ENCODE results near the gene ABCA2.
A peak's percentile ranks its signal among the peaks of the same experiment; 100 is the strongest.

The ABCA2 gene

DNA sequence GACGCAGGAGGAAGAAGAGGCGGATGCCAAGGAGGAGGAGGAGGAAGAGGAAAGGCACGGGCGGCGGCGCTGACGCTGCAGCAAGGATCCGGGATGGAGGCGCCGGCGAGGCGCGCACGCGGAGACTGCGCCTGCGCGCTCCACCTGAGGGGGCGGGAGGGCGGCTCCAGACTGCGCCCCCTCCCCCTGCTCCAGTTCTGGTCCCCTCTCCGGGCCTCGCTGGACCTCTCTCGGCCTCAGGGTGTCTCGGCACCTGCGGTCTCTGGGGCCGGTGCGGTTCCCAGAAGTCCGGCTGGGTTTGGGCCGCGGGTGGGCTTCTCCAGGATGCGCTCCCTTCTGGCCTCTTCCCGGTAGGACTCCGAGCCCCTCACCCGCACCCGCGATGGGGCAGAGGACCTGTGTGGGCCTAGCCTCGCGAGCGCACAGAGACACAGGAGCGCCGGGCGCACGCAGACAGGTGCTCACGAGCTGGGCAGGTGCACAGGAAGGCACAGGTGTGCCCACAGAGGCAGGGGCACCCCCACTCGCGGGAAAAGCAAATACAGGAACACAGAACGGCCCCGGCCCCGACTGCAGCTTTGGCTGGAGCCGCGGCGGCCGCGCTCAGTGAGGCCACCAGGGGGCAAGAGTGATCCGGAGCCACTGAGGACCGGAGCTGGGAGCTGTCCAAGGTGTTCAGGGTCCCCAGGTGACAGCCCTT lies 18.2 kb upstream of the ABCA2 start, which contains the start of gene NPDC1:
Gene NPDC1, minus strand, starts transcription at position 90 of the 700 bp plus-strand sequence. CDS start 188 bp downstream, outside the sequence.
- no peak for TF ChIP-seq POLR2A (IDR thresholded peaks at IDR 0.05; ENCODE audit: low read length)
- no peak for TF ChIP-seq GATA1 (IDR thresholded peaks at IDR 0.05; ENCODE audit: low read depth, low read length)

DNA sequence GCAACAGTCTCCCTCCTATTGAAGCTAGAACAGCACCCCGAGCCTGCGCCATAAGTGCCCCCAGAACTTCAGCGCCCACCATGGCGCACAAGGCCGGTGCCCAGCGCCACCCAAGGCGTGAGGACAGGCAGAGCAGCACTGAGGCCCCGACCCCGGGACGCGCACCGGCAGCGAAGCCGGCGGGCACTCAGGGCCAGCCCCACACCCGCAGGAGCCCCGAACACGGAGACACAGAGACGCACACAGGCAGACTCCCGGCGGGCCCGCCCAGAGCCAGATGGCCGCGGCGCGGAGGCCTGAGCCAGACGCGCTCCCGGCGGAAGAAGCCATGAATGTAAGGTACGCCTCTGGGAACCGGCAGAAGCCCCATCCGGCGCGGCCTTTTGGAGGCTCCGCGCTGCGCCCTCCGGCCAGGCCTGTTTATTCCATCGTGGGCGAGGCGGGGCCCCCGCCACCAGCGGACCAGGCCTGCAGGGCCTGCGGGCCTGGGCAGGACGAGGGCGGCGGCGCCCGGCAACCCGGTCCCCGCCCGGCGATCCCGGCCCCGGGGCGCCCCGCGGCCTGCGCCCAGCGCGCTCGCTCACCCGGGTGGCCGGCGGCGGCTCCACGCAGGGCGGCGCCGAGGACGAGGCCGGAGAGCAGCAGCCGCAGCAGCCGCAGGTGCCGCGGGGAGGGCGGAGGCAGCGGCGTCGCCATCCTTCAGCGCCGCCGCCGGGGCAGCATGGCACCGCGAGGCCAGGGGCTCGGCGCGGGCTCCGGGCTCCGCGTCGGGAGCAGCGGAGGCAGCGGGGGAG lies 17.5 kb upstream of the ABCA2 start:
- DNase-seq = no peak

More for the DNA sequence above, 18.2 kb upstream of the ABCA2 start, which contains the start of gene NPDC1:
- peak; percentile 71 to 80 for DNase-seq

DNA sequence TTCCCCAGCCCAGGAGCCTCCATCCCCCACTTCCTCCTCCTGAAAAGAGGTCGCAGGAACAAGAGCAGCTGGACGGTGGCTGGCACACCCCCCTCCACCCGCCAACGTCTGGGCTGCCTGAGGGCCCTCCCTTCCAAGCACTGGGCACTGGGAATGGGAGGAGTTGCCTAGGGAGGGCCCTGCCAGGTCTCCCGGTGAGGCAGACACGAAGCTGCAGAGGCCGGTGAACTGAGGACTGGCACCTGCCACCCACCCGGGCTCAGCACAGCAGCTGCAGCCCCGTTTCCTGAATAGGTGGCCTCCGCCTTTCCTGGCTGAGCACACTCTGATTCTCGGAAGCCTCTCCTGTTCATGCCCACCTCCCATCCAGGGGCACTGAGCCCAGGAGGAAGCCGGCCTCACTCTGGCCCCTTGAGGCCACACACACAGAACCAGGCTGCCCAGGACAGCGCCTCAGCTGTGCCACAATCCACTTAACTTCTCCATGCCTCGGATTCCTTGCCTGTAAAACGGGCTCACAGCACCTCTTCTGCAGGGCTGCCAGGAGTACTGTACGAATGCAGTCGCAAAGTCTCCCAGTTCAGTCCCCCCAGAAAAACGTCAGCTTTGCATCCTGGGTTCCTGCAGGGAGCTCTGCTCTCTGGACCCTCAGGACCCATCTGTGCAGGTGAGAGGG lies 16.6 kb upstream of the ABCA2 start:
- no peak for DNase-seq
- TF ChIP-seq POLR2A (IDR thresholded peaks at IDR 0.05; ENCODE audit: low read length) (no peak), GATA1 (IDR thresholded peaks at IDR 0.05; ENCODE audit: low read depth, low read length) (no peak)

More for the DNA sequence above, 17.5 kb upstream of the ABCA2 start:
- TF ChIP-seq POLR2A (IDR thresholded peaks at IDR 0.05; ENCODE audit: low read length) (no peak), GATA1 (IDR thresholded peaks at IDR 0.05; ENCODE audit: low read depth, low read length) (no peak)

DNA sequence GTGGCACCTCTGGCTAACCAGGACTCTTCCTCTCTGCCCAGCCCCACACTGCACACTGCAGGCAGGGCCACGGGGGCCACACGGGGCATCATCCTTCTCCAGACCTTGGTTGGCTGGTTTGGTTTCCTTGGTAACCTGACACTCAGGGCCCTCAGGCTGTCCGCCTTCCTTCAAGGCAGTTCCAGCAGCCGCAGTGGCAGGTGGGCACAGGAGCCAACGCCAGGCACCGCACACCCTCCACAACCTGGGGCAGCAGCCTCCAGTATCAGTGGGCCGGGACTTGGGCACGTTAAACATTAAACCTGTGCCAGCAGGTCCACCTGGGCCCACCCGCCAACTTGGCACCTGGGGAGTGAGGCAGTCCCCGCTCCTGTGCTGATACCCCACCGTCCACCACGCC lies 16.0 kb upstream of the ABCA2 start:
- TF ChIP-seq POLR2A (IDR thresholded peaks at IDR 0.05; ENCODE audit: low read length) (no peak), GATA1 (IDR thresholded peaks at IDR 0.05; ENCODE audit: low read depth, low read length) (no peak)
- DNase-seq = no peak

DNA sequence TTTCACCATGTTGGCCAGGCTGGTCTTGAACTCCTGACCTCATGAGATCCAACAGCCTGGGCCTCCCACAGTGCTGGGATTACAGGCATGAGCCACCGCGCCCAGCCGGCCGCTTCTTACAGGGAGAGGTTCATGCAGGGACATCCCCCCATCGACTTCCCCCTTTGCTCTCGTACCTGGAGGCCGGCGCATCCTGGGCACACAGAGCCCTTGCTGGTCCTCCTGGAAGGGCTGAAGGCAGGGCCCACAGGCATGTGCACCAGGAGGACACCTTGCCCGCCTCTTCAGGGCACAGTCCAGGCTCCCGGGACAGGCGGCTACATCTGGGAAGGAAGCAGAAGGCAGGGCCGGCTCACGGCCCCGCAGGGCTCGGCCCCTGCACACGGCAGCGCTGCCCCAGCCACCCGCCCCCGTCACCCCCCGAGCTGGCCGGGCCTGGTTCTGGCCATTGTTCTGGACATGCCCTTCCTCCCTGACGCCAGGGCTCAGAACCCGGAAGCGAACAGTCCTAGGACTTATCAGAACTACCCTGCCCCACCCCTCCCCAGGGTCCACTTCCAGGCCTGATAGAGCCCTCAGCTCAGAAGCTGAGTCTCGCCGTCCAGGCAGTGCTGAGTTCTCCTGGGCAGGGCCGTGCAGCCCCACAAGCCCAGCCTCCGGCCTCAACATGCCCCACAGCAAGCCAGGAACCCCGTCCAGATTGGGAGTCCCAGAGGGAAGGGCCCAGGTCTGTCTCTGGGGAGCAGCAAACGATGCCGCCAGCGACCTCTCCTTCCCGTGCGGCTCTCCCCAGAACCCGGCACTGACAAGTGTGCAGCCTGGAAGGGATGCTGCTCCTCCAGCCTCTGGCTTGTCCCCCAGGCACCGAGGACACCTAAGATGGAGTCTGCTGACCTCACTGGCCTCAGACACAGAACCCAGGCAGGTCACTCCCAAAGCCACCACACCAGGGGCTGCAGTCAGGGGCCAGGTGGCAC lies 15.0 kb upstream of the ABCA2 start:
- DNase-seq = no peak
- TF ChIP-seq GATA1 (IDR thresholded peaks at IDR 0.05; ENCODE audit: low read depth, low read length) = no peak
- no peak for TF ChIP-seq POLR2A (IDR thresholded peaks at IDR 0.05; ENCODE audit: low read length)

DNA sequence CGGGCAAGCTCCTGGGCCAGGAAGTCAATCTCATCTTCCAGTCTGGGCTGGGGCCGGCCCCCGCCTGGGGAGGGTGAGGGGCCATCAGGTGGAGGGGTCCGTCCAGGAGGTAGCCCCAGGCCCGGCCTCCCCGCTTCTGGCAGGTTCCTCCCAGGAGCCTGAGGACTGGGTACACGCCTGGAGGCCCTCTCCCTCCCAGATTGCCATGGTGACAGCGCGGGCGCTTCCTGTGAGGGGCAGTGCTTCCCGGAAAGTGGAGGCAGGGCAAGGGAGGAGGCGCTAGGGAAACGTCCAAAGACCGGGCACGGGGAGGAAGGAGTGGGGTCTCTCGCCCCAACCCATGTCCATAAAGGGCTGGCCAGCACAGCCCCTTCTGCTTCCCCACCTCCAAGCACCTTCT lies 13.1 kb upstream of the ABCA2 start:
- TF ChIP-seq POLR2A (IDR thresholded peaks at IDR 0.05; ENCODE audit: low read length) (no peak), GATA1 (IDR thresholded peaks at IDR 0.05; ENCODE audit: low read depth, low read length) (no peak)
- DNase-seq = no peak

DNA sequence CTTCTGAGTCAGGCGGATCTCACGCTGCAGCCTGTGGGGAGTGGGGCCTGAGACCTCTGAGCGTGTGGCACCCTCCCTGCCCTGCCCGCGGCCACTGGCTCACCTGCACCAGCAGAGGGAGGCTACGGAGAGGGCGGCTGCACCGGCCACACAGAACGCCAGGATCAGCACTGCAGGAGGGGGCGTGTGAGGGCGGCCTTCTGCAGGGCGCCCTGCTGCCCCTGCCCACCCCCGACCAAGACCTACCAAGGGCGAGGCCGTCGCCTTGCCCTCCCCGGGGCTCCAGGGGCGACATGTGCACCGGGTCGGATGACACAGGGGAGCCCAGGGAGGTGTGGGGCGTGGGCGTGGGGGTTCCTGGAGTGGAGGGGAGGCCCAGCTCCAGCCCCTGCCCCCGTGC lies 12.5 kb upstream of the ABCA2 start:
- no peak for DNase-seq
- no peak for TF ChIP-seq POLR2A (IDR thresholded peaks at IDR 0.05; ENCODE audit: low read length)
- TF ChIP-seq GATA1 (IDR thresholded peaks at IDR 0.05; ENCODE audit: low read depth, low read length) = no peak

DNA sequence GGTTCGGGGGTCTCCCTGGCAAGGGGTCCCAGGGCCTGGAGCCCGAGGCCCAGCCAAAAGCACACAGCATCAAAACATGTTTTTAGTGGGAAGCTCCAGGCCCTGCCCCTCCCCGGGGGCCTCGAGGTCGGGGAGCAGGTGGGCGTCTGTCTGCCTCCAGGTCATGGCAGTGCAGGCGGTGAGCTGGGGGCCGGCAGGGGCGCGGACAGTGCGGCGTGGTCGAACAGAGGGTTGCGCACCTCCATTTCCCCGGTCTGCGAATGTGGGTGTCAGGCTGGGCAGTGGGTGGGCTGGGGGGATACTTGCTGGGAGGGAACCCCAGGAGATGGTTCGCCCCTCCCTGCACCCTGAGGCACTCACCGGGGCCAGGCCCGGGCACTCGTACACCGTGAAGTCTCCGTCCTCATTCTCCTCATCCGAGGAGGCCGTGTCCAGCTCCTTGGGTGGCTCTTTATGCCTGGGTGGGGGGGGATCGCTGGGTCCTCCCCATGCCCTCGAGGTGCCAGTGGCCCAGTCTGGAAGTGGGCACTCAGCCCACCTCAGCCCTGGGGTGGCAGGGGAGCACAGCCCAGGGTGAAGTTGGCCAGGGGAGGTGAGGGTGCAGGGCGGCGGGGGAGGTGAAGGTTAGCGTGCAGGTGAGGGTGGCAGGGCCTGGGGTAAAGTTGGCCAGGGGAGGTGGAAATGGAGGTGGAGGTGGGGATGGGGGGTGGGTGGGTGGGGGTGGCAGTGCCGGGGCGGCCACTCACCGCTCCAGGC lies 11.8 kb upstream of the ABCA2 start:
- DNase-seq = no peak
- TF ChIP-seq GATA1 (IDR thresholded peaks at IDR 0.05; ENCODE audit: low read depth, low read length) (no peak), POLR2A (IDR thresholded peaks at IDR 0.05; ENCODE audit: low read length) (no peak)

DNA sequence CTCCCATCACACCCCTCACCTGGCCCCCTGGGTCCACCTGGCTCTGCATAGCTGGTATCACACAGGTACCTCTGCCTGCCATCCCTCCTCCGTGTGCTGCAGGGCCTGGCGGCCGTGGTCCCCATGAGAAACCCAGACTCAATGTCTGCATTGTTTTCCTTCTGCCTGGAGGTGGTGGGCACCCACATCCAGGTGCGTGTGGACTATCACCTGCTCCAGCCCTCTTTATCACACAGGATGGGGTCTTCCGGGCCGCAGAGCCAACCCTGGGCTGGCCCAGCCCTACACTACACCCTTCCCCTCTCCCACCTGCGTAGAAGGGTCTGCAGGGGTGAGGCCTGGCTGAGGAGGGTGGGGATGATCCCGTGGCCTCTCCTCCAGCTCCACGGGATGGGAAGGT lies 10.9 kb upstream of the ABCA2 start:
- no peak for DNase-seq
- TF ChIP-seq GATA1 (IDR thresholded peaks at IDR 0.05; ENCODE audit: low read depth, low read length) (no peak), POLR2A (IDR thresholded peaks at IDR 0.05; ENCODE audit: low read length) (no peak)

DNA sequence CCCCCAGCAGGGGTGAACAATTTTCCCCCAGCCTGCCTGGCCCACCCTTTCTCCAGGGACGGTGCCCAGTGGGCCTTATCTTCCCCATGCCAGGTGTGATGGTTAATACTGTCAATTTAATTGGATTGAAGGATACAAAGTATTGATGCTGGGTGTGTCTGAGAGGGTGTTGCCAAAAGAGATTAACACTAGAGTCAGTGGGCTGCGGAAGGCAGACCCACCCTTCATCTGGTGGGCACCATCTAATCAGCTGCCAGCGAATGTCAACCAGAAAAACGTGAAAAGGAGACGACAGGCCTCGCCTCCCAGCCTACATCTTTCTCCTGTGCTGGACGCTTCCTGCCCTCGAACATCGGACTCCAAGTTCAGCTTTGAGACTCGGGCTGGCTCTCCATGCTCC lies 9.4 kb upstream of the ABCA2 start:
- TF ChIP-seq POLR2A (IDR thresholded peaks at IDR 0.05; ENCODE audit: low read length) (no peak), GATA1 (IDR thresholded peaks at IDR 0.05; ENCODE audit: low read depth, low read length) (no peak)
- DNase-seq = no peak

DNA sequence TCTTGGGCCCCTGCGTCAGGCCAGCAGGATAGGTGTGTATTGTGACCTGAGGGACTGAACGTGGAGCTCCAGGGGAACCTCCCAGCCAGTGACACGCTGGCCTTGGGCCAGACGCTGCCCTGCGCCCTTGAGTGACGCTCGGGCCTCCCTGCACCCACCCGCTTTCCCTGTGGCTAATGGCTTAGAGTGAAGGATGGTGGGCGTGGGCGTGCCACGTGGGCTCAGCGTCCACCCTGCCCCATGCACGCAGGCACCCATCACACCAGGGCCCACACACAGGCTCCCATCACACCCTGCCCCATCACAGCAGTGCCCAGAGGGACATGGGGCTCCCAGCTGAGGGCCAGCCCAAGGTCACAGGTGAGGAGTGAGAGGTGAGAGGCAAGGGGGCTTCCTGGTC lies 9.0 kb upstream of the ABCA2 start:
- no peak for TF ChIP-seq GATA1 (IDR thresholded peaks at IDR 0.05; ENCODE audit: low read depth, low read length)
- no peak for TF ChIP-seq POLR2A (IDR thresholded peaks at IDR 0.05; ENCODE audit: low read length)
- DNase-seq = no peak

DNA sequence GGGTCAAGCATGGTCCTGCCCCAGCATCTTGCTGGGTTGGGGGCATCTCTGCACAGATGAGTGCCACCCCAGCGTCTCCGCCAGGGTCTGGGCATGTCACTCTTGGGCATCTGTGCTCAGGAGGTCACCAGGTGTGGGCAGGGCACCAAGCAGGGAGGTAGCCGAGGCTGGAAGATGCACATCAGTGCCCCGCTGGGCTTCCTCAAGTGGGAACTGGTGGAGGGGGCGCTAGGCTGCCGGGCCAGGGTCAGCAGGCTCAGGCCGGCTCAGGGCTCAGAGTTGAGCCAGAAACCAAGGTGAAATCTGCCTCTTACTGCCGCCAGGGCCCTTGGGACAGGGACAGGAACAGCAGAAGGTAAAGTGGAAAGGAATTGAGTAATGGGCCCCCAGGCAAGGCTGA lies 7.9 kb upstream of the ABCA2 start:
- no peak for DNase-seq
- TF ChIP-seq GATA1 (IDR thresholded peaks at IDR 0.05; ENCODE audit: low read depth, low read length) = no peak
- no peak for TF ChIP-seq POLR2A (IDR thresholded peaks at IDR 0.05; ENCODE audit: low read length)

DNA sequence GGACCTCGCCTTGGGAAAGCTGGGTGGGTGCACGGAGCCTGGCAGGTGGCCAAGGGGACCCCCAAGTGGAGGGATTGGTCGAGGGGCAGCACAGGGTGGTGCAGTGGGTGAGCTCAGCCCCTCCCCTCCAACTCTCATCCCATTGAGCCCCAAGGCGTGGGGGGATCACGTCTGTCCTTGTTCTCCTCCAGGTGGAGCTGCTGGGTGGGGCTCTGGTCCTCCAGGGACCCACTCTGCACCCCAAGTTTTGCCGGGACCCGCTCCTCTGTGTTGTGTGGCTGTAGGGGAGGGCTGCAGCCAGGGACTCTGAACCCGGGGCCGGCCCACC lies 7.4 kb upstream of the ABCA2 start:
- TF ChIP-seq POLR2A (IDR thresholded peaks at IDR 0.05; ENCODE audit: low read length) = no peak
- no peak for TF ChIP-seq GATA1 (IDR thresholded peaks at IDR 0.05; ENCODE audit: low read depth, low read length)
- no peak for DNase-seq

Measured in erythroblast (primary cell).